ENCODE data around the gene ERGIC1. TPM values are rescaled to one million over a fixed set of nuclear protein-coding genes. Genes with fewer than 3 reads are reported as not detected.

Gene ERGIC1
- total and polyA plus RNA-seq, 3 donors from 2014 or later = 89.8 to 100.0 (median 94.1) TPM

DNA sequence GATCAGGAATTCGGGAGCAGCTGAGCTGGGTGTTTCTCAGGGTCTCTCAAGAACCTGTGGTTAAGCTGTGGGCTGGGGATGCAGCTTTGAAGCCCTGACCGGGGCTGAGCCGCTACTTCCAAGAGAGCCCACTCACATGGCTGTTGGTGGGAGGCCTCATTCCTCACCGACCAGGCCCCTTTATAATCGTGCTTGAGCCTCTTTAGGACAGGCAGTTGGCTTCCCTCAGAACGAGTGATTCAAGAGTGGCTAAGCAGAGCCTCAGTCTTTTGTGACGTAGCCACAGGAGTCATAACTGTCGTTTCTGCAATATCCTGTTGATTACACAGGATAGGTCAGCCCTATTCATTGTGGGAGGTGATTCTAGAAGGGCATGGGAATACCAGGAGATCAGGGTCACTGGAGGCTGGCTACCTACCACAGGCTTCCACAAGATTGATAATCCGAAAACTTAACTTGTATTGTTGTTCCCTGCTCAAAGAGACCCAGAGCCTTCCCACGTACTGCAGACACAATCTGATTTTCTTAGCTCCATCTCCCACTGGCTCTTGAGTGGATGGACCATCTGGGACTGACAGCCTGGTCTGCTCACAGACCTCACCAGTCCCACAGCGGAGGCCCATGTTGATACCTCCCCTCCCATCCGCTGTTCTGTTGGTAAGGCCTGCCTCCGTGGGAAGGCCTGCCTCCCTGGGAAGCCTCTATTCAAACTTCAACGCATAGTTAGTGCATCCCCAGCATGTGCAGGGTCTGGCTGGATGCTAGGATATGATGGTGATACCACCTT, 3.0 kb upstream of the ERGIC1 start:
- Histone ChIP-seq H3K27ac (no peak overlapping the region), H3K27me3 (no peaks in the 10 kb centered on the region), H3K4me1 (peaks cover 26% of the 10 kb centered on the region), H3K9me3 (no peaks in the 10 kb centered on the region), H3K36me3 (ENCODE audit: low read depth, missing control alignments) (no peaks in the 10 kb centered on the region), H3K4me3 (no peak overlapping the region)
- WGBS, 2 donors = 72 to 83% methylated on average over 13 to 14 of the region's 14 CpGs
- no peak for DNase-seq
- intact Hi-C loops (cut with DNase I; ENCODE audit: low total_unique reads) = no loop called here
- TF ChIP-seq CTCF (IDR thresholded peaks at IDR 0.05) = no peak

DNA sequence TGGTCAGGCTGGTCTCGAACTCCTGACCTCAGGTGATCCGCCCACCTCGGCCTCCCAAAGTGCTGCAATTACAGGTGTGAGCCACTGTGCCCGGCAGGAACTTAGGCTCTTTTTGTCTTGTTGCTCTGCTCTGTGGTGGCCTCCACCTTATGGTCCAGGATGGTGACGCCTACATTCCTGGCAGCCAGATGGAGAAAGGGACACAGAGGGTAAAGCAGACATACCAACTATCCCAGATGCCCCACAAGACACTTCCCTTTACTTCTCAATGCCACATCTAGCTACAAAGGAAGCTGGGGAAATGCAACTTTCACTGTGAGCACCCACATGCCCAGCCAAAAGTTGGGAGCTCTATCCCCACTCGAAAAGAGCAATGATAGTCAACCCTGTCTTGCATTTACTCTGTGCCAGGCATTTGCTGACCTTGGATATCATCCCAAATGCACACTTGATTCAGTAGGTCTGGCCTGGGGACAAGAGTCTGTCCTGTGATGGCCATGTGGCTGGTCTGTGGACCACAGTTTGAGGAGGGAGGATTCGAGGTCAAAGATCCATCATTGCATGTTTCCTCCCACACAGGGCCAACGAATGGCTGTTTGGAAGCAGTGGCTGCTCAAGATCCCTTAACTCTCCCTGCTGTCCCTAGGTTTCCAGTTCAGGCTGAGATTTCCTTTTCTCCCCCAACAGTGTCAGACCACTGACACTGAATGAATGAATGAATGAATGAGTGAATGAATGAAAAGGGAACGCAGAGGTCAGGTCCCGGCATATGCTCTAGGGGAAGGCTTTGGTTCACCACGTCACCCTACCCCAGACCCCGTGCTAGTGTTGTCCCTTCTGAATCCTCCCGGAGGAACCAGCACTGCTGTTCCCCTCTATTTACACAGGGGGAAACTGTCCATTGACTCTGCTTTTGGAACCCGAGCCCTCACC, 1.4 kb upstream of the ERGIC1 start:
- H3K27me3 ChIP-seq = no peaks in the 10 kb centered on the region
- H3K4me3 ChIP-seq = no peak overlapping the region
- H3K4me1 ChIP-seq = peaks cover 40% of the 10 kb centered on the region
- peak overlapping the region; percentile 81 to 84 for H3K27ac ChIP-seq
- 61 to 67% methylated on average over 13 to 14 of the region's 14 CpGs for WGBS, 2 donors
- no peak for DNase-seq
- H3K36me3 ChIP-seq (ENCODE audit: low read depth, missing control alignments) = no peaks in the 10 kb centered on the region
- no peak for TF ChIP-seq CTCF (IDR thresholded peaks at IDR 0.05)
- TF ChIP-seq POLR2A (IDR thresholded peaks at IDR 0.05) = no peak
- intact Hi-C loops (cut with DNase I; ENCODE audit: low total_unique reads) = no loop called here
- no peaks in the 10 kb centered on the region for H3K9me3 ChIP-seq

- Histone ChIP-seq H3K36me3 (ENCODE audit: low read depth, missing control alignments) (no peaks in the 10 kb centered on the region), H3K27me3 (no peaks in the 10 kb centered on the region), H3K9me3 (no peaks in the 10 kb centered on the region), H3K4me1 (peaks cover 46% of the 10 kb centered on the region), H3K4me3 (peak overlapping the region; percentile 80 to 84), H3K27ac (peak overlapping the region; percentile 81 to 84)
- WGBS, 2 donors = 43 to 54% methylated on average over 3 to 6 of the region's 6 CpGs
- intact Hi-C loops (cut with DNase I; ENCODE audit: low total_unique reads) = no loop called here
- DNase-seq = no peak
- TF ChIP-seq CTCF (IDR thresholded peaks at IDR 0.05) (no peak), POLR2A (IDR thresholded peaks at IDR 0.05) (no peak)
Measured at GRCh38 chr5:172833372-172833685, 722 bp upstream of the ERGIC1 start.

GRCh38 chr5:172834415-172835289, 601 bp downstream of the ERGIC1 start:
- peaks cover 48% of the 10 kb centered on the region for H3K4me1 ChIP-seq
- no peaks in the 10 kb centered on the region for H3K36me3 ChIP-seq (ENCODE audit: low read depth, missing control alignments)
- peak; percentile 64 for DNase-seq
- no peaks in the 10 kb centered on the region for H3K9me3 ChIP-seq
- H3K4me3 ChIP-seq = peak overlapping the region; percentile 80 to 84
- H3K27ac ChIP-seq = peak overlapping the region; percentile 81 to 84
- 0 to 1% methylated on average over 3 to 31 of the region's 32 CpGs for WGBS, 2 donors
- no peak for TF ChIP-seq POLR2A (IDR thresholded peaks at IDR 0.05)
- no peak for TF ChIP-seq CTCF (IDR thresholded peaks at IDR 0.05)
- H3K27me3 ChIP-seq = no peaks in the 10 kb centered on the region
- intact Hi-C loops (cut with DNase I; ENCODE audit: low total_unique reads) = no loop called here

Data from testis (tissue), 3 donors.